GM18909 (cell line): Measurements from ENCODE around the gene ENTREP3.
"Not testable (repeated sequence)": the region's sequence is repeated elsewhere in the genome, so short reads cannot be mapped to it uniquely, and the experiment has no call there.

Experiments used
- ATAC-seq: cut with Tn5 transposase; IDR thresholded peaks from one replicate; pipeline ENCODE4 v1.9.1; 2021; ENCODE audit warnings: mild to moderate bottlenecking; ENCODE audit not compliant: unreplicated experiment, poor library complexity

Gene ENTREP3, protein sequence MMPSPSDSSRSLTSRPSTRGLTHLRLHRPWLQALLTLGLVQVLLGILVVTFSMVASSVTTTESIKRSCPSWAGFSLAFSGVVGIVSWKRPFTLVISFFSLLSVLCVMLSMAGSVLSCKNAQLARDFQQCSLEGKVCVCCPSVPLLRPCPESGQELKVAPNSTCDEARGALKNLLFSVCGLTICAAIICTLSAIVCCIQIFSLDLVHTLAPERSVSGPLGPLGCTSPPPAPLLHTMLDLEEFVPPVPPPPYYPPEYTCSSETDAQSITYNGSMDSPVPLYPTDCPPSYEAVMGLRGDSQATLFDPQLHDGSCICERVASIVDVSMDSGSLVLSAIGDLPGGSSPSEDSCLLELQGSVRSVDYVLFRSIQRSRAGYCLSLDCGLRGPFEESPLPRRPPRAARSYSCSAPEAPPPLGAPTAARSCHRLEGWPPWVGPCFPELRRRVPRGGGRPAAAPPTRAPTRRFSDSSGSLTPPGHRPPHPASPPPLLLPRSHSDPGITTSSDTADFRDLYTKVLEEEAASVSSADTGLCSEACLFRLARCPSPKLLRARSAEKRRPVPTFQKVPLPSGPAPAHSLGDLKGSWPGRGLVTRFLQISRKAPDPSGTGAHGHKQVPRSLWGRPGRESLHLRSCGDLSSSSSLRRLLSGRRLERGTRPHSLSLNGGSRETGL

DNA sequence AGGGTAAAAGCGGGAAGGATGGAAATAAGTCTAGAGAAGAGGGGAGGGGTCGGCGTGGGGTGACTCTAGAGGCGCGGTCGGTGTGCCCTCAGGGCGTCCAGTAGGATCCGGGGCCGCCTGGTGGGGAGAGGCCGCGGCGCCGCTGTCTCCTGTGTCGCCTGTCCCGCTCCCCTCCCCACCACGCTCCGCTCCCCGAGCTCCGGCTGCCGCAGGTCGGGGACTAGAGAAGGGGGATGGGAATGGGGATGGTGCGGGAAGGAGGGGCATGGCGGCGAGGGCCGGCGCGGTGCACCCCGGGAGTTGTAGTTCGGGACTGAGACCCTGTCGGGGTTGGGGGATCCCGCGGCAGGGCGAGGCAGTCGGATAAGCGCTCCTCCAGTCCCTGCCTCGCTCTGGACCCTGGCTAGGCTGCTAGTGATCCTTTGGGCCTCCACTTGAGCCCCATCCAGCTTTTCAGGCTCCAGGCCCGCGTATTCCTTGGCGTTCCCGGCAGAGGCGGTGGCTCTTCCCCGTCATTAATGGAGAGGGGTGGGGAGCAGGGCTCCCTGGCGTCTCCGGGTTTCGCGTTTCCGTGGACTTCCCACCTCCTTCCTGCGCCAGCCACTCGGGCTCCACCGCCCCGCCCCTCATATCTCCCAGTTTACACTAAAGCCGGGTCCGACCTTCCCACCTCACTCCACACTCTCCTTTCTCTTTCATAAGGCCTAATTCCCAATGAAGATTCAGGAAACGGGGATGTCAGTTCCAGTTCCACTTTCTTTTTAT, at the start of gene ENTREP3:
Gene ENTREP3, minus strand, starts transcription at position 241 of the 765 bp plus-strand sequence. CDS start 606 bp downstream, outside the sequence.
- peak; percentile 62 for ATAC-seq

DNA sequence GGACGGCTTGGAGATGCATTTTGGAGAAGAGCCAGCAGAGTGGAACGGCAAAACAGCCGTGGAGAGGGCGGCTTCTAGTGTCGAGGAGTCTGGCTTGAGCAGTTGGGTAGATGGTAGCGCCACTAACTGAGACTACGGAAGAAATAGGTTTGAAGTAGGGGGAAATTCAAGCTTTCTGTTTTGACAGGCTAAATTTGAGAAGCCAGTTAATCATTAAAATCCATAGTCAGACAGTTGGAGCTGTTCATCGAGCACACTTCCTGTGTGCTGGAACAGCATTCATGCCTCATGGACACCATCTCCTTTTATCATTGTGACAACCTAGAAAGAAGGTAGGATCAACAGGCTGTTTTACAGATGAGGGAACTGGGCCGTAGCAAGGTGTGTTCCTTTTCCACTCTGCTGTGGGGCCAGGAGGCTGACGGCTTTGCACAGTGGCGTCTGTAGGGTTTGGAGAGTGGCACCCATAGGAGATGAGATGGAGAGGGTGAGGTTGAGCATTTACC, 49.3 kb upstream of the ENTREP3 start:
- no peak for ATAC-seq

- ATAC-seq: no peak
These were observed 46.1 kb upstream of the ENTREP3 start, which contains the start of gene PKLR for GRCh38 chr1:155301342-155301841. TSS of gene PKLR (minus strand) at chr1:155301438. CDS start at chr1:155301395, 43 bp downstream.

DNA sequence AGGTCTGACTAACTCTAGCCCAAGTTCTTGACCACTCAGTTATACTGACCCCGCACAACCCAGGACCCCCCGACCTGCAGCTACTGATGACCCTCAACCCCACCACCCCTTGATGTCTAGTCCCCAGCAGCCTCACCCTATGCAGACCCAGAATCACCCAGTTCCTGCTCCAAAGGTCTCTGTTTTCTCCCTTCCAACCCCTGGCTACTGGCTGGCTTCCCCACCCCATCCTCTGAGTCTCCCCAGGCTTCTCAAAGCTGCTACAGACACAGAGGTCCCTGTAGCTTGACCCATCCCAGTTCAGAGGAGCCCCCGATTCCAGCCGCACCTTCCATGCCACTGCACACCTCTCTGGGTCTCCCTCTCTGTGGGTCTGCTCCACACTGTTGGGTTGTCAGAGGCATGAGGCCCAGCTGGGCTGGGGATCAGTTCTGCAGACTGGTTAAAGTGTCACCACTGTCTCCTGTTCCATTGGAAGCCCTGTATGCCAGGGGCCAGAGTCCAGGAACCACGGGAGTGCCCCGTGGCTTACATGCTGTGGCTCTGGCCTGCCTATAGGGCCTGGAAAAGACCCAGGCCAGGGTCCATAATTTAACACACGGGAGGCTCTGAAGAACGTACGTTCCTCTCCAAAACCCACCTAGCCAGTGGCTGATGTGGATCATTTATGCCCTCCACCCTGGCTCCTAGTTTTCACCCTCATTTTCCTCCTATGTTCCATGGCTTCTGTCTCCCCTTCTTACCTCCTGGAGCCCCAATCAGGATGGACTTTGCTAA, 45.5 kb upstream of the ENTREP3 start:
- no peak for ATAC-seq

- ATAC-seq: no peak
These were observed 44.7 kb upstream of the ENTREP3 start for GRCh38 chr1:155300024-155300423.

- no peak for ATAC-seq
These were observed 42.1 kb upstream of the ENTREP3 start for GRCh38 chr1:155297384-155297783.

- no peak for ATAC-seq
These were observed 41.4 kb upstream of the ENTREP3 start for GRCh38 chr1:155296661-155297060.

- no peak for ATAC-seq
These were observed 40.6 kb upstream of the ENTREP3 start for GRCh38 chr1:155295942-155296267.

GRCh38 chr1:155295183-155295941, 40.1 kb upstream of the ENTREP3 start:
- no peak for ATAC-seq

- no peak for ATAC-seq
These were observed 39.4 kb upstream of the ENTREP3 start for GRCh38 chr1:155294520-155295182.

DNA sequence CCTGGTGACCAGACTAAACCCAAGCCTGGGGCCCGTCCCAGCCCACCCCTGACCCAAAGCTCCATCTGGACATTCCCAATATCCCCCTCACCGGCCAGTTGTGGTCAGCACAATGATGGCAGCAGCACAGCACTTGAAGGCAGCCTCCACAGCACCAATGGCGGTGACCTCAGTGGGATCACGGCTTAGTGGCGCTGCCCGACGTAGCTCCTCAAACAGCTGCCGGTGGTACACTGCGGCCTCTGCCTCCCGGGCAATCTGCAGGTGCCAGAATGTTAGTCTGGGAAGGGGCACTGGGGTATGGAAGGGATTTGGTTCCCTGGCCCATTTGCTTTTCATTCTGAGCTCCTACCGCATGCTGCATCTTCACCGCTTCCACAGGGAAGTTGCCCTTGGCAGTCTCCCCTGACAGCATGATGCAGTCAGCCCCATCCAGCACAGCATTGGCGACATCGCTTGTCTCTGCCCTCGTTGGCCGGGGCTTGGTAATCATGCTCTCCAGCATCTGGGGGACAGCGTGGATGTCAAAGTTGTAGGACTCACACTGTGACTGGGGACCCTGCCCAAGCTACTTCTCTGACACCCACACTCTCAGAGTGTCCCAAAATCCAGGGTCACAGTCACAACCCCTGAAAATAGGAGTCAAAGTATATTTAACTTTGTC, 37.9 kb upstream of the ENTREP3 start:
- ATAC-seq: no peak

- not testable (repeated sequence) for ATAC-seq
These were observed 35.7 kb upstream of the ENTREP3 start for GRCh38 chr1:155291006-155291405.

DNA sequence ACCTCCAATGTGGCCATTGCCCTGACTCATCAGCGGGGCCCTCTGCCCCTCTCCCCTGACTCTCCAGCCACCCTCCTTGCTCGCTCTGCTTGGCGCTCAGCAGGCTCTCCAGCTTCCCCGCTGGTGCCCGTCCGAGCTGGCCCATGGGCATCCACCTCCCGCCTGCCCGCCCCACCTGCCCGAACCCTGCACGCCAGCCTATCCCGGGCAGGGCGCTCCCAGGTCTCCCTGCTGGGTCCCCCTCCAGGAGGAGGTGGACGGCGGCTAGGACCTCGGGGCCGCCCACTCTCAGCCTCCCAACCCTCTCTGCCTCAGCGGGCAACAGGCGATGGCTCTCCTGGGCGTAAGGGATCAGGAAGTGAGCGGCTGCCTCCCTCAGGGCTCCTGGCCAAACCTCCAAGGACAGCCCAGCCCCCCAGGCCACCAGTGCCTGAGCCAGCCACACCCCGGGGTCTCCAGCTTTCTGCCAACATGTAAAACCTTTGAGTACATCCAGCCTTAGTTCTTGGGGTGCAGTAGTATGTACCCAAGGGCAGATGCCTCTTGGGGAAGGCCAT, 32.8 kb upstream of the ENTREP3 start:
- ATAC-seq: no peak

GRCh38 chr1:155286544-155286943, 31.3 kb upstream of the ENTREP3 start:
- no peak for ATAC-seq

DNA sequence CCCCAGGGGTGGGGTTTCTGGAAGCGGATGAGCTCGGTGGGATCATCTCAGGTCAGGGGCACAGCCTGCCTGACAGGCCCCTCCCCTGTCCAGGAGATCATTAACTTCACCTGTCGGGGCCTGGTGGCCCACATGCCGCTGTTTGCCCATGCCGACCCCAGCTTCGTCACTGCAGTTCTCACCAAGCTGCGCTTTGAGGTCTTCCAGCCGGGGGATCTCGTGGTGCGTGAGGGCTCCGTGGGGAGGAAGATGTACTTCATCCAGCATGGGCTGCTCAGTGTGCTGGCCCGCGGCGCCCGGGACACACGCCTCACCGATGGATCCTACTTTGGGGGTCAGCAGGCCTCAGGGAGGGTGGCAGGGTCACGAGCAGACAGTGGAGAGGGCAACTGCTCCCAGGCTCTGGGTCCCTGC, 30.4 kb upstream of the ENTREP3 start:
- ATAC-seq: no peak

GRCh38 chr1:155285063-155285462, 29.8 kb upstream of the ENTREP3 start:
- no peak for ATAC-seq

DNA sequence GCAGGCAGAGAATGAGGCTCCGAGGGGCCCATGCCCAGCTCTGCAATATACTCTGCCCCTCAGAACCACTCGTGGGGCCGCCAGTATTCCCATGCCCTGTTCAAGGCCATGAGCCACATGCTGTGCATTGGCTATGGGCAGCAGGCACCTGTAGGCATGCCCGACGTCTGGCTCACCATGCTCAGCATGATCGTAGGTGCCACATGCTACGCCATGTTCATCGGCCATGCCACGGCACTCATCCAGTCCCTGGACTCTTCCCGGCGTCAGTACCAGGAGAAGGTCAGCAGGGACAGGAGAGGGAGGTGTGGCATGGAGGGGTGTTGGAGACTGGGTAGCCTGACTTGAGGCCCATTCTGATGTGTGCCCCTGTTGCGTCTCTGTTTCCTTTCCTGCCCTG, 29.2 kb upstream of the ENTREP3 start:
- ATAC-seq: no peak
